Psoas muscle (tissue), 8 donors: Measurements from ENCODE around the gene LUZP2. TPM values are rescaled to one million over a fixed set of nuclear protein-coding genes. Genes with fewer than 3 reads are reported as not detected.

Experiments used
- ATAC-seq, 4 donors: fragments of 200-7000 bp; cut with Tn5 transposase; one replicate each; pipeline ENCODE4 v1.9.1; 2020; ENCODE audit warnings: moderate library complexity in 3 of 4, mild to moderate bottlenecking in 2 of 4
- DNase-seq, 2 donors: peaks; one replicate each; pipeline ENCODE4 v3.0.0-alpha.2; 2020
- H3K27ac ChIP-seq: fragments of 200-600 bp; one replicate; pipeline ENCODE4 v1.8.0; 2022
- H3K27me3 ChIP-seq, 3 donors: fragments of 200-600 bp in 1 of 3; one replicate each; pipeline versions ENCODE4 v1.6.1 to v1.8.0; 2013 to 2022; ENCODE audit warnings: low read length in 2 of 3, mild to moderate bottlenecking in 2 of 3, moderate library complexity in 1 of 3; ENCODE audit not compliant: insufficient read depth in 3 of 3
- H3K36me3 ChIP-seq, 2 donors: fragments of 200-600 bp in 1 of 2; one replicate each; pipeline versions ENCODE4 v1.6.1 to v1.8.0; 2013 to 2022; ENCODE audit warnings: low read depth in 1 of 2, mild to moderate bottlenecking in 1 of 2, moderate library complexity in 1 of 2; ENCODE audit not compliant: insufficient read depth in 1 of 2
- H3K4me1 ChIP-seq: fragments of 200-600 bp; one replicate; pipeline ENCODE4 v1.8.0; 2022
- H3K4me3 ChIP-seq: fragments of 200-600 bp; one replicate; pipeline ENCODE4 v1.8.0; 2022; ENCODE audit warnings: mild to moderate bottlenecking
- H3K9me3 ChIP-seq: fragments of 200-600 bp; one replicate; pipeline ENCODE4 v1.8.0; 2022
- WGBS, 3 donors: extraction: QIAGEN DNeasy Blood & Tissue Kit; methylation state at CpG; one replicate each; pipeline versions ENCODE4 v1.1.6 to v1.1.7; 2013; 5-methylcytosine and 5-hydroxymethylcytosine counted together
- intact Hi-C, 2 donors: fragments of 100-400 bp; cut with DNase I; formaldehyde crosslinking; loops; one replicate each; pipeline versions ENCODE4 v1.11.0 to v1.14.2; 2022
- polyA plus RNA-seq, 3 donors: library from polyadenylated mRNA; stranded (reverse); fragments of 200-250 nt; gene quantifications; one replicate each; pipeline ENCODE4 v1.2.3, GENCODE V29; 2013
- total RNA-seq, 4 donors: library from RNA; stranded (reverse); fragmentation: NEBNext Ultra II Directional in 2 of 4; extraction: Animal tissue kit (Norgen Biotek cat#: 25700) in 2 of 4; gene quantifications; one replicate each; pipeline versions ENCODE4 v1.2.1 to v1.2.4, GENCODE V29; 2021 to 2023
- TF ChIP-seq, protein P1 (sequence below): fragments of 200-600 bp; IDR thresholded peaks from one replicate; pipeline ENCODE4 v1.8.0; 2022; ENCODE audit warnings: antibody characterized with exemption
- donor health status: healthy with polysubstance abuse.
- donor health status: DM: no; HTN: no; CAD: no; lungs with moderate emphysema.
- donor health status: Bipolar disorder and iron deficiency.
- donor health status: healthy.
- donor health status: DM: yes; HTN: yes; CAD: no.
- donor health status: DM: no; HTN: no; CAD: no.
- donor health status: DM: no; HTN: no; CAD: no.
- donor health status: DM: yes; HTN: yes; CAD: no.

LUZP2 gene
- total and polyA plus RNA-seq, 7 donors, result 0.01 TPM; not detected in 5

DNA sequence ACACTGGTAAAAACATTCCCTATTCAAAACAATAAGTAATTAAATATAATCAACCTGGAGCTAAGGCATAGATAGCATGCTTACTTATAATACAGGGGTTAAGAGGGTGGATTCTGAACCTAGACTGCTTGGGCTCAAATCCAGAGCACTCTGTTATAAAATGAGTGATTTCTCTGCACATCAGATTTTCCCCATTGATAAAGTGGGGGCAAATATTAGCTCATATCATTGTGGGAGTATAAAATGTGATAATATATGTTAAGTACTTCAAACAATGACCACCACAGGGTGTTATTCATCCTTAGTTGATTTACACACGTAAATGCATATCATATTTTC is 139.4 kb downstream of the LUZP2 start:
- no peaks in the 10 kb centered on the region for H3K9me3 ChIP-seq
- no peaks in the 10 kb centered on the region for H3K36me3 ChIP-seq
- no peak overlapping the region for H3K27ac ChIP-seq
- H3K27me3 ChIP-seq, result no peaks in the 10 kb centered on the region
- no peaks in the 10 kb centered on the region for H3K4me1 ChIP-seq
- ATAC-seq, result no peak
- TF ChIP-seq, protein P1, sequence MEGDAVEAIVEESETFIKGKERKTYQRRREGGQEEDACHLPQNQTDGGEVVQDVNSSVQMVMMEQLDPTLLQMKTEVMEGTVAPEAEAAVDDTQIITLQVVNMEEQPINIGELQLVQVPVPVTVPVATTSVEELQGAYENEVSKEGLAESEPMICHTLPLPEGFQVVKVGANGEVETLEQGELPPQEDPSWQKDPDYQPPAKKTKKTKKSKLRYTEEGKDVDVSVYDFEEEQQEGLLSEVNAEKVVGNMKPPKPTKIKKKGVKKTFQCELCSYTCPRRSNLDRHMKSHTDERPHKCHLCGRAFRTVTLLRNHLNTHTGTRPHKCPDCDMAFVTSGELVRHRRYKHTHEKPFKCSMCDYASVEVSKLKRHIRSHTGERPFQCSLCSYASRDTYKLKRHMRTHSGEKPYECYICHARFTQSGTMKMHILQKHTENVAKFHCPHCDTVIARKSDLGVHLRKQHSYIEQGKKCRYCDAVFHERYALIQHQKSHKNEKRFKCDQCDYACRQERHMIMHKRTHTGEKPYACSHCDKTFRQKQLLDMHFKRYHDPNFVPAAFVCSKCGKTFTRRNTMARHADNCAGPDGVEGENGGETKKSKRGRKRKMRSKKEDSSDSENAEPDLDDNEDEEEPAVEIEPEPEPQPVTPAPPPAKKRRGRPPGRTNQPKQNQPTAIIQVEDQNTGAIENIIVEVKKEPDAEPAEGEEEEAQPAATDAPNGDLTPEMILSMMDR, result no peak
- no peak overlapping the region for H3K4me3 ChIP-seq
- DNase-seq, result no peak
- 74 to 76% (median 74%) methylated on average over 1 of the region's 1 CpG for WGBS, 3 donors
- intact Hi-C loops, result no loop called here

DNA sequence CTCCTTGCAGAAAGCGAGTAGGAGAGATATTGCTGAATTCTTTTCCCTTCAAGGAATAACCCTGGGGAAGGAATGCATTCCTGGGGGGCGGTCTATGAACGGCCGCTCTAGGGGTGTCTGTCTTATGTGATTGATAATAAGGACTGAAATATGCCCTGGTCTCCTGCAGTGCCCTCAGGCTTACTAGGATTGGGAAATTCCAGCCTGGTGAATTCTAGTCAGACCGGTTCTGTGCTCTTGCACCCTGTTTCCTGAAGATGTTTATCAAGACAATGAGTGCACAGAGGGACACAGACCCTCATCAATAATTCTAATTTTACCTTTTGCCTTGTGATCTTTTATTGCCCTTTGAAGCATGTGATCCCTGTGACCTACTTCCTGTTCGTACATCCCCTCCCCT is 140.7 kb downstream of the LUZP2 start:
- ATAC-seq (no peak), DNase-seq (no peak)
- Histone ChIP-seq H3K27ac (no peak overlapping the region), H3K9me3 (no peaks in the 10 kb centered on the region), H3K27me3 (no peaks in the 10 kb centered on the region), H3K36me3 (no peaks in the 10 kb centered on the region), H3K4me1 (no peaks in the 10 kb centered on the region), H3K4me3 (no peak overlapping the region)
- TF ChIP-seq, protein P1, result no peak
- 65 to 71% (median 68%) methylated on average over 6 of the region's 6 CpGs for WGBS, 3 donors
- intact Hi-C loops, result no loop called here

DNA sequence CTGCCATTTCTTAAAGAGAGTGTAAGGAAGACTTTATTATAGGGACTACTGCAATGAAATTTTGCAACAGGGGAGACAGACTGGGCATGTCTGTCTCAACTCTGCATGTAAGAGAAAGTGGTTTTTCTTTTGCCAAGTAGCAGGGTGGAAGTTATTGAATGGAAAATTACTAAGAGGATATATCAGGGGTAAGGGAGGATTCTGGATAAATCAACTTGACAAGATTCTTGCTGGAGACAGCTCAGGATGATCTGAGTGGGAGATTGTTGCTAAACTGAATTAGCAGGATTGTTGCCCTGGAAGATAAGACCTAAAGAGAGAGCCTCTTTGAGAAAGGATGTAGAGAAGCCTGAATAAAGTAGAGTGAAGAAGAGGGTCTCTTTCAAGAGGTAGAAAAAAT is 145.8 kb downstream of the LUZP2 start:
- intact Hi-C loops, result no loop called here
- no peaks in the 10 kb centered on the region for H3K36me3 ChIP-seq
- H3K9me3 ChIP-seq, result no peaks in the 10 kb centered on the region
- TF ChIP-seq, protein P1, result no peak
- H3K4me1 ChIP-seq, result no peaks in the 10 kb centered on the region
- H3K27ac ChIP-seq, result no peak overlapping the region
- ATAC-seq (no peak), DNase-seq (no peak)
- no peak overlapping the region for H3K4me3 ChIP-seq
- H3K27me3 ChIP-seq, result no peaks in the 10 kb centered on the region

DNA sequence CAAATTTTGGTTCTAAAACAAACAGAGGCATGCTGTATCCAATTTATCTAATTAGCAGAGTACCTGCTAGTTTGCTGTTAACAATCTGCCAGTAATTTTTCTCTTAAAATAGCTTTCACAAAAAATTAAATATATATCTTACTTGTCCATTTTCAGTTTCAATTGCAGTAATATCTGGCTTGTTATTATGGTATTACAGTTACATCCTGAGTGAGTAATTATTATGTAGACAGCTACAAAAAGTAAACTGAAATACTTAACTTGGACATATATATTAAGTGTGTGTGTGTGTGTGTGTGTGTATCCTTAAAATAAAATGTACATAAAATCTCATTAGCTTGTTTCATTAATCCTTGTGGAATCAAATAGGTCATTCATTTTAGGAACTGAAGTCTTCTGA is 148.7 kb downstream of the LUZP2 start:
- Histone ChIP-seq H3K27me3 (no peaks in the 10 kb centered on the region), H3K36me3 (no peaks in the 10 kb centered on the region), H3K9me3 (no peaks in the 10 kb centered on the region), H3K4me3 (no peak overlapping the region), H3K27ac (no peak overlapping the region), H3K4me1 (no peaks in the 10 kb centered on the region)
- TF ChIP-seq, protein P1, result no peak
- DNase-seq (no peak), ATAC-seq (no peak)
- intact Hi-C loops, result no loop called here

DNA sequence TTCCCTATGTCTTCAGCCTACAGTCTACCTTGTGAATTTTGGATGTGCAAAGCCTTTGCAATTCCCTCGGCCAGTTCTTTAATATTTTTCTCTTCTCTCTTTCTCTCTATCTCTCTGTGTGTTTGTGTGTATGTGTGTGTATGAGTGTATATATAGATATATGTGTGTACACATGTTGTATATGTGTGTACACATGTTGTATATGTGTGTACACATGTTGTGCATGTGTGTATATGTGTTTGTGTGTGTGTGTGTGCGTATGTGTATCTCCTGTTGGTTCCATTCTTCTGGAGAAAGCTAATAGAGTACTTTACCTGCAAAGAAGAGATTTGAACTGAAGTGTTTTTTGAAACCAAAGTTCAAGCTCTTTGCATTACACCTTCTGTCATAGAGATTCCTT is 155.0 kb downstream of the LUZP2 start:
- Histone ChIP-seq H3K9me3 (no peaks in the 10 kb centered on the region), H3K4me1 (no peaks in the 10 kb centered on the region), H3K27ac (no peak overlapping the region), H3K4me3 (no peak overlapping the region), H3K27me3 (no peaks in the 10 kb centered on the region), H3K36me3 (no peaks in the 10 kb centered on the region)
- TF ChIP-seq, protein P1, result no peak
- ATAC-seq (no peak), DNase-seq (no peak)
- WGBS, 3 donors, result 86 to 87% (median 86%) methylated on average over 2 of the region's 2 CpGs
- intact Hi-C loops, result no loop called here
